Stomach (tissue), 9 donors: Measurements from ENCODE around the gene MAP3K1. TPM values are rescaled to one million over a fixed set of nuclear protein-coding genes. Genes with fewer than 3 reads are reported as not detected.

ENCODE experiments used
- DNase-seq, 2 donors: peaks; one replicate each; pipeline versions ENCODE4 v3.0.0 to v3.0.0-alpha.2; 2013 to 2019
- H3K27ac ChIP-seq, 5 donors: fragments of 200-600 bp in 4 of 5; sonication (generic) in 4 of 5; one replicate each; pipeline ENCODE4 v1.5.1; 2013 to 2019; ENCODE audit warnings: mild to moderate bottlenecking in 1 of 5, moderate library complexity in 1 of 5
- H3K27me3 ChIP-seq, 3 donors: fragments of 200-600 bp; sonication (generic); one replicate each; pipeline ENCODE4 v1.5.1; 2017 to 2019; ENCODE audit warnings: mixed run types in 1 of 3
- H3K36me3 ChIP-seq, 4 donors: fragments of 200-600 bp; sonication (generic); 1 replicate in 3 of 4; 2 replicates in 1 of 4; pipeline ENCODE4 v1.5.1; 2016 to 2019
- H3K4me1 ChIP-seq, 4 donors: fragments of 200-600 bp; sonication (generic); one replicate each; pipeline ENCODE4 v1.5.1; 2016 to 2019
- H3K4me3 ChIP-seq, 4 donors: fragments of 200-600 bp; sonication (generic) in 3 of 4; one replicate each; pipeline ENCODE4 v1.5.1; 2016 to 2019; ENCODE audit warnings: mild to moderate bottlenecking in 1 of 4
- H3K9me3 ChIP-seq, 4 donors: fragments of 200-600 bp; sonication (generic); one replicate each; pipeline ENCODE4 v1.5.1; 2016 to 2019
- CTCF ChIP-seq, 7 experiments: fragments of 450-650 bp in 4 of 7; fragments of 200-600 bp in 3 of 7; sonication (generic) in 3 of 7; IDR thresholded peaks; one replicate each; pipeline ENCODE4 v1.5.1; 2016 to 2019; ENCODE audit warnings: antibody characterized with exemption in 7 of 7, control low read depth in 2 of 7, mild to moderate bottlenecking in 1 of 7
- EP300 ChIP-seq: sonication (generic); formaldehyde crosslinking; IDR thresholded peaks from one replicate; pipeline ENCODE4 v1.6.1; 2017; ENCODE audit warnings: antibody characterized with exemption
- POLR2A ChIP-seq, 4 donors: fragments of 450-650 bp; IDR thresholded peaks; one replicate each; pipeline ENCODE4 v1.6.1; 2016; ENCODE audit warnings: antibody characterized with exemption in 4 of 4, control low read depth in 2 of 4, mild to moderate bottlenecking in 1 of 4, moderate library complexity in 1 of 4
- POLR2AphosphoS5 ChIP-seq, 3 donors: sonication (generic); formaldehyde crosslinking; IDR thresholded peaks; one replicate each; pipeline ENCODE4 v1.6.1; 2016; ENCODE audit warnings: antibody characterized with exemption in 3 of 3
- WGBS, 5 donors: extraction: QIAGEN DNeasy Blood & Tissue Kit in 3 of 5; methylation state at CpG; one replicate each; pipeline versions ENCODE4 v1.1.5 to v1.1.7; 2013 to 2018; 5-methylcytosine and 5-hydroxymethylcytosine counted together
- intact Hi-C: fragments of 100-400 bp; cut with DNase I; formaldehyde crosslinking; loops from one replicate; pipeline ENCODE4 v1.15.1; 2023; ENCODE audit warnings: low total_unique reads
- polyA plus RNA-seq, 3 donors: library from polyadenylated mRNA; stranded (reverse); fragments of 200-250 nt; gene quantifications; one replicate each; pipeline ENCODE4 v1.2.3, GENCODE V29; 2013
- total RNA-seq, 5 donors: library from RNA; depleted of rRNA; stranded (reverse); fragments of >200 nt; gene quantifications; one replicate each; pipeline versions ENCODE4 v1.1.0 to v1.2.3, GENCODE V29; 2014 to 2016
- donor health status: healthy with polysubstance abuse.
- donor health status: Bipolar disorder and iron deficiency.
- donor health status: healthy.

The MAP3K1 gene
- total and polyA plus RNA-seq, 8 donors, result 3.8 to 30.7 (median 7.7) TPM

GRCh38 chr5:56845904-56846480 lies 30.6 kb downstream of the MAP3K1 start:
- Histone ChIP-seq H3K4me1 (peaks cover 11 to 81% (median 49%) of the 10 kb centered on the region in 4 donors), H3K27ac (no peak overlapping the region), H3K27me3 (no peaks in the 10 kb centered on the region), H3K4me3 (no peak overlapping the region), H3K36me3 (no peaks in the 10 kb centered on the region), H3K9me3 (no peaks in the 10 kb centered on the region)
- 41 to 60% (median 48%) methylated on average over 3 of the region's 3 CpGs for WGBS, 5 donors
- intact Hi-C loops, result no loop called here
- DNase-seq, result no peak
- no peak for TF ChIP-seq POLR2AphosphoS5 (IDR thresholded peaks at IDR 0.05)

- Histone ChIP-seq H3K9me3 (no peaks in the 10 kb centered on the region), H3K4me3 (no peak overlapping the region), H3K27me3 (no peaks in the 10 kb centered on the region), H3K27ac (no peak overlapping the region), H3K36me3 (no peaks in the 10 kb centered on the region), H3K4me1 (peaks cover 27 to 87% (median 58%) of the 10 kb centered on the region in 4 donors)
- WGBS, 5 donors, result 57 to 77% (median 64%) methylated on average over 1 of the region's 1 CpG
- no peak for DNase-seq
- TF ChIP-seq CTCF (IDR thresholded peaks at IDR 0.05) (no peak), POLR2AphosphoS5 (IDR thresholded peaks at IDR 0.05) (no peak), POLR2A (IDR thresholded peaks at IDR 0.05) (no peak), EP300 (no peak)
- intact Hi-C loops, result no loop called here
Observed at GRCh38 chr5:56848206-56848605, 32.9 kb downstream of the MAP3K1 start.

GRCh38 chr5:56849671-56850070 lies 34.3 kb downstream of the MAP3K1 start:
- intact Hi-C loops, result no loop called here
- Histone ChIP-seq H3K27ac (peak overlapping the region in 1 of 5 donors; percentile 2), H3K4me1 (peaks cover 32 to 98% (median 62%) of the 10 kb centered on the region in 4 donors), H3K27me3 (no peaks in the 10 kb centered on the region), H3K9me3 (no peaks in the 10 kb centered on the region), H3K36me3 (no peaks in the 10 kb centered on the region), H3K4me3 (no peak overlapping the region)
- WGBS, 5 donors, result 90 to 98% (median 93%) methylated on average over 2 of the region's 2 CpGs
- DNase-seq, result no peak
- TF ChIP-seq CTCF (IDR thresholded peaks at IDR 0.05) (no peak), POLR2AphosphoS5 (IDR thresholded peaks at IDR 0.05) (no peak), EP300 (no peak), POLR2A (IDR thresholded peaks at IDR 0.05) (no peak)

- Histone ChIP-seq H3K4me1 (peaks cover 32 to 98% (median 62%) of the 10 kb centered on the region in 4 donors), H3K4me3 (no peak overlapping the region), H3K27ac (no peak overlapping the region), H3K27me3 (no peaks in the 10 kb centered on the region), H3K36me3 (no peaks in the 10 kb centered on the region), H3K9me3 (no peaks in the 10 kb centered on the region)
- WGBS, 5 donors, result 35 to 68% (median 48%) methylated on average over 2 of the region's 2 CpGs
- intact Hi-C loops, result no loop called here
- TF ChIP-seq POLR2A (IDR thresholded peaks at IDR 0.05) (no peak), POLR2AphosphoS5 (IDR thresholded peaks at IDR 0.05) (no peak), EP300 (no peak), CTCF (IDR thresholded peaks at IDR 0.05) (no peak)
- DNase-seq, result no peak
Observed at GRCh38 chr5:56850423-56850822, 35.1 kb downstream of the MAP3K1 start.

GRCh38 chr5:56851258-56851941 lies 36.1 kb downstream of the MAP3K1 start:
- intact Hi-C loops, result no loop called here
- Histone ChIP-seq H3K36me3 (no peaks in the 10 kb centered on the region), H3K27ac (peak overlapping the region in 1 of 5 donors; percentile 48), H3K27me3 (no peaks in the 10 kb centered on the region), H3K4me3 (no peak overlapping the region), H3K9me3 (no peaks in the 10 kb centered on the region), H3K4me1 (peaks cover 36 to 98% (median 63%) of the 10 kb centered on the region in 4 donors)
- 21 to 38% (median 30%) methylated on average over 6 of the region's 6 CpGs for WGBS, 5 donors
- TF ChIP-seq EP300 (no peak), POLR2AphosphoS5 (IDR thresholded peaks at IDR 0.05) (peak in 1 of 3 donors; percentile 50)
- peak in 1 of 2 donors; percentile 40 for DNase-seq
